ENCODE results near the gene UGT3A2. TPM values are rescaled to one million over a fixed set of nuclear protein-coding genes. Genes with fewer than 3 reads are reported as not detected.

UGT3A2 gene
- total RNA-seq, 1 donor from 2014 or later = 7.2 TPM

DNA sequence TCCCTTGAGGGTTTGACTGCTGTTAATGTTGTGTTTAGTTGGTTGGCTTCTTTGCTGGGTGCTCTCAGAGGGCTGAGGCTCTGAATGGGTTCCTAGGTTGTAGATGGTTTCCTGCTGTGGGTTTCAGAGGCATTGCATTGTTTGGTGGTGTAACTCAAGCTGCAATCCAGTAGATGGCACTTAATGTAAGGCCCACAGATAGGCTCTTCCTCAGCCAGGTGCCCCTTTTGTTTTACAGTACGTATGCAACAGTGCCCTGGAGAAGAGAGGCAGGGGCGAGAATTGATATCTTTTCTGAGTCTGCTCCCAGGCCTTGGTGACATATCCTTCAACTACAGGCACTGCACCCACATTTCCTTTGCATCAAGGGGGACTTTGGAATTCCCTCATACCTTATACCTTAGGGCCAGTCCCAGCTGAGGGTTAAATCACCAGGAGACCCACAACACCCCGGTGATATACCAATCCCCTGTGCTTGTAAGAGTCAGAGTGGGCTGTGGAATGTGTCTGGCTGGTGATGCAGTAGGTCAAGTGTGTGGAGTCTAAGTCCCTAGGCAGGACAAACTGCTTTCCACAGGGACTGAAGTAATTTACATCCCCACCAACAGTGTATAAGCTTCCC, 7.0 kb upstream of the UGT3A2 start:
- TF ChIP-seq, protein P1, sequence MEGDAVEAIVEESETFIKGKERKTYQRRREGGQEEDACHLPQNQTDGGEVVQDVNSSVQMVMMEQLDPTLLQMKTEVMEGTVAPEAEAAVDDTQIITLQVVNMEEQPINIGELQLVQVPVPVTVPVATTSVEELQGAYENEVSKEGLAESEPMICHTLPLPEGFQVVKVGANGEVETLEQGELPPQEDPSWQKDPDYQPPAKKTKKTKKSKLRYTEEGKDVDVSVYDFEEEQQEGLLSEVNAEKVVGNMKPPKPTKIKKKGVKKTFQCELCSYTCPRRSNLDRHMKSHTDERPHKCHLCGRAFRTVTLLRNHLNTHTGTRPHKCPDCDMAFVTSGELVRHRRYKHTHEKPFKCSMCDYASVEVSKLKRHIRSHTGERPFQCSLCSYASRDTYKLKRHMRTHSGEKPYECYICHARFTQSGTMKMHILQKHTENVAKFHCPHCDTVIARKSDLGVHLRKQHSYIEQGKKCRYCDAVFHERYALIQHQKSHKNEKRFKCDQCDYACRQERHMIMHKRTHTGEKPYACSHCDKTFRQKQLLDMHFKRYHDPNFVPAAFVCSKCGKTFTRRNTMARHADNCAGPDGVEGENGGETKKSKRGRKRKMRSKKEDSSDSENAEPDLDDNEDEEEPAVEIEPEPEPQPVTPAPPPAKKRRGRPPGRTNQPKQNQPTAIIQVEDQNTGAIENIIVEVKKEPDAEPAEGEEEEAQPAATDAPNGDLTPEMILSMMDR (IDR thresholded peaks at IDR 0.05; ENCODE audit: unreplicated experiment) = no peak
- H3K27ac Mint-ChIP-seq (ENCODE audit: unreplicated experiment) = no peak overlapping the region
- no peak overlapping the region for H3K4me3 Mint-ChIP-seq (ENCODE audit: unreplicated experiment)
- no peaks in the 10 kb centered on the region for H3K9me3 Mint-ChIP-seq (ENCODE audit: unreplicated experiment)
- H3K4me1 Mint-ChIP-seq (ENCODE audit: unreplicated experiment) = no peaks in the 10 kb centered on the region
- DNase-seq (ENCODE audit: low spot score) = no peak
- H3K36me3 Mint-ChIP-seq (ENCODE audit: low read depth, unreplicated experiment) = no peaks in the 10 kb centered on the region
- H3K27me3 Mint-ChIP-seq (ENCODE audit: unreplicated experiment) = peaks cover 1% of the 10 kb centered on the region

- H3K27ac Mint-ChIP-seq (ENCODE audit: unreplicated experiment) = no peak overlapping the region
- H3K27me3 Mint-ChIP-seq (ENCODE audit: unreplicated experiment) = peaks cover 1% of the 10 kb centered on the region
- DNase-seq (ENCODE audit: low spot score) = no peak
- no peaks in the 10 kb centered on the region for H3K36me3 Mint-ChIP-seq (ENCODE audit: low read depth, unreplicated experiment)
- H3K4me1 Mint-ChIP-seq (ENCODE audit: unreplicated experiment) = peaks cover 9% of the 10 kb centered on the region
- no peaks in the 10 kb centered on the region for H3K9me3 Mint-ChIP-seq (ENCODE audit: unreplicated experiment)
- no peak overlapping the region for H3K4me3 Mint-ChIP-seq (ENCODE audit: unreplicated experiment)
- TF ChIP-seq, protein P1 (IDR thresholded peaks at IDR 0.05; ENCODE audit: unreplicated experiment) = no peak
Observed at GRCh38 chr5:36070687-36071571, 4.2 kb upstream of the UGT3A2 start.

DNA sequence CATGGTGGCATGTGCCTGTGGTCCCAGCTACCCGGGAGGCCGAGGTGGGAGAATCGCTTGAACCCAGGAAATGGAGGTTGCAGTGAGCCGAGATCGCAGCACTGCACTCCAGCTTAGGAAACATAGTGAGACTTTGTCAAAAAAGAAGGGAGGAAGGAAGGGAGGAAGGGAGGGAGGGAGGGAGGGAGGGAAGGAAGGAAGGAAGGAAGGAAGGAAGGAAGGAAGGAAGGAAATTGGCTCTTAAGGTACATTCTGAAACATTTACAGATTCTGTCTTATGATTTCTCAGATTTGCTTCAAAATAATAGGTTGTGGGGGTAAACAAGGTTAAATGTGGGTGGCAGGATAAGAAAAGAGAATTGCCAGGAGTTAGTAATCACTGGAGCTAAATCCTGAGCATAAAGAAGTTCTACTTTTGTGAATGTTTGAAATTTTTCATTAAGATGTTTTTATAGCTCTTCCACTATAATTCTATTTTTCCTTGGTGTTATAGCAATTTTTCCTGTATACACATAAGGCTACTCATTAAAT, 2.1 kb upstream of the UGT3A2 start:
- TF ChIP-seq, protein P1 (IDR thresholded peaks at IDR 0.05; ENCODE audit: unreplicated experiment) = no peak
- Mint-ChIP-seq H3K4me1 (ENCODE audit: unreplicated experiment) (peaks cover 9% of the 10 kb centered on the region), H3K27me3 (ENCODE audit: unreplicated experiment) (peaks cover 3% of the 10 kb centered on the region), H3K36me3 (ENCODE audit: low read depth, unreplicated experiment) (peaks cover 5% of the 10 kb centered on the region), H3K9me3 (ENCODE audit: unreplicated experiment) (no peaks in the 10 kb centered on the region), H3K27ac (ENCODE audit: unreplicated experiment) (no peak overlapping the region), H3K4me3 (ENCODE audit: unreplicated experiment) (no peak overlapping the region)
- DNase-seq (ENCODE audit: low spot score) = no peak

DNA sequence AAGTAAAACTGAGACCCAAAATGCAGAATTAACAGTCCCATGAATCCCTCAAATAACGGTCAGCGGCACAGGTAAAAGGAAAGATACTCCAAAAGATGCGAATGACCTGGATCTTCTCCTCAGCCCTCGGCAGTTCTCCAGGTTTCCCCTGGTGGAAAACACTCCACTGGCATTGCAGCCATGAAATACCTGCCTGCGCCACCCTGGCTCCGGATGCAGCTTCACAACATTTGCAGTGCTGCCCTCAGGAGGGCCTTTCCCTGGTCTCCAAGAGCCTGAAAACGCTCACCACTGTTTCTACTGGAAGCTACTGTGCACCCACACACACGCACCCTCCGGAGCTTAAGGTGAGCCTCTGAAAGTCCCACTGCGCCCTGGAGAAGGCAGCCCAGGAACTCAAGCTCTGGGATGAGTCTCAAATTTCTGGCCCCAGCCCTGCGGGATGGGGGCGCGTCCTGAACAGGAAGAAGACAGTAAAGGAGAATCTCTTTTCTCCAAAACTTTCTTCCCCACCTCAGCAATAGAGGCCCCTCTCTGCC, 612 bp downstream of the UGT3A2 start:
- H3K4me1 Mint-ChIP-seq (ENCODE audit: unreplicated experiment) = peaks cover 9% of the 10 kb centered on the region
- peak overlapping the region; percentile 86 for H3K4me3 Mint-ChIP-seq (ENCODE audit: unreplicated experiment)
- TF ChIP-seq, protein P1 (IDR thresholded peaks at IDR 0.05; ENCODE audit: unreplicated experiment) = no peak
- H3K9me3 Mint-ChIP-seq (ENCODE audit: unreplicated experiment) = no peaks in the 10 kb centered on the region
- H3K36me3 Mint-ChIP-seq (ENCODE audit: low read depth, unreplicated experiment) = peaks cover 5% of the 10 kb centered on the region
- no peak for DNase-seq (ENCODE audit: low spot score)
- H3K27me3 Mint-ChIP-seq (ENCODE audit: unreplicated experiment) = peaks cover 2% of the 10 kb centered on the region
- no peak overlapping the region for H3K27ac Mint-ChIP-seq (ENCODE audit: unreplicated experiment)

All from endothelial cell (in vitro differentiated cells).